Common myeloid progenitor, CD34-positive (primary cell): ENCODE data around the gene PAXX.

Source experiments
- CTCF ChIA-PET: fragments of 350-600 bp; sonication (Branson Sonifier 250); formaldehyde crosslinking; loops from one replicate; lab custom pipeline; 2021; ENCODE audit warnings: antibody characterized with exemption; lab: Charles Lee
- POLR2A ChIA-PET: fragments of 350-600 bp; sonication (Branson Sonifier 250); formaldehyde crosslinking; loops from one replicate; lab custom pipeline; 2021; ENCODE audit warnings: antibody characterized with exemption; lab: Charles Lee
- DNase-seq, 3 donors: peaks; one replicate each; pipeline versions ENCODE4 v3.0.0 to v3.0.0-alpha.2; 2013
- H3K27ac ChIP-seq, 2 experiments: 1 replicate in 1 of 2; 2 replicates in 1 of 2; pipeline ENCODE4 v1.7.0; 2013; ENCODE audit warnings: inconsistent platforms in 2 of 2, low read length in 2 of 2, mild to moderate bottlenecking in 2 of 2, low read depth in 1 of 2, moderate library complexity in 1 of 2; ENCODE audit not compliant: severe bottlenecking in 2 of 2, insufficient read depth in 1 of 2, poor library complexity in 1 of 2
- H3K27me3 ChIP-seq, 5 experiments: replicated peaks in 2 of 5; 1 replicate in 3 of 5; 2 replicates in 2 of 5; pipeline versions ENCODE4 v1.6.1 to v1.7.0; 2013; ENCODE audit warnings: low read length in 4 of 5, mild to moderate bottlenecking in 2 of 5, moderate library complexity in 2 of 5, inconsistent platforms in 1 of 5; ENCODE audit not compliant: insufficient read depth in 5 of 5, control insufficient read depth in 4 of 5
- H3K36me3 ChIP-seq, 4 experiments: 1 replicate in 2 of 4; 2 replicates in 2 of 4; pipeline versions ENCODE4 v1.6.1 to v1.7.0; 2013; ENCODE audit warnings: low read length in 3 of 4, control low read depth in 1 of 4, mild to moderate bottlenecking in 1 of 4; ENCODE audit not compliant: control insufficient read depth in 4 of 4, insufficient read depth in 4 of 4
- H3K4me1 ChIP-seq, 4 experiments: 1 replicate in 3 of 4; 2 replicates in 1 of 4; pipeline versions ENCODE4 v1.6.1 to v1.7.1; 2013; ENCODE audit warnings: low read length in 3 of 4, mild to moderate bottlenecking in 3 of 4, control low read depth in 1 of 4, inconsistent platforms in 1 of 4, moderate library complexity in 1 of 4; ENCODE audit not compliant: control insufficient read depth in 4 of 4, insufficient read depth in 4 of 4; ENCODE audit errors: control extremely low read depth in 1 of 4
- H3K4me3 ChIP-seq, 7 experiments: 1 replicate in 4 of 7; 2 replicates in 3 of 7; pipeline versions ENCODE4 v1.5.1 to v1.7.0; 2013; ENCODE audit warnings: mild to moderate bottlenecking in 7 of 7, low read length in 6 of 7, moderate library complexity in 6 of 7, inconsistent platforms in 2 of 7, low read depth in 2 of 7, control low read depth in 1 of 7; ENCODE audit not compliant: insufficient read depth in 4 of 7, control insufficient read depth in 1 of 7; ENCODE audit errors: extremely low read depth in 1 of 7
- H3K9me3 ChIP-seq, 5 experiments: 1 replicate in 4 of 5; 2 replicates in 1 of 5; pipeline versions ENCODE4 v1.6.1 to v1.7.1; 2013; ENCODE audit warnings: low read length in 4 of 5, mild to moderate bottlenecking in 2 of 5, inconsistent platforms in 1 of 5, low read depth in 1 of 5, moderate library complexity in 1 of 5; ENCODE audit not compliant: control insufficient read depth in 4 of 5, insufficient read depth in 2 of 5; ENCODE audit errors: control extremely low read depth in 1 of 5
- WGBS: methylation state at CpG from one replicate; pipeline ENCODE4 v1.1.5; 2013; ENCODE audit not compliant: insufficient coverage; 5-methylcytosine and 5-hydroxymethylcytosine counted together

PAXX gene

GRCh38 chr9:136949817-136950655 is 42.2 kb upstream of the PAXX start:
- Histone ChIP-seq H3K4me1 (peaks cover 0 to 22% (median 17%) of the 10 kb centered on the region in 4 experiments), H3K27ac (peak overlapping the region; percentile 46 to 84), H3K27me3 (no peaks in the 10 kb centered on the region), H3K36me3 (no peaks in the 10 kb centered on the region), H3K4me3 (peak overlapping the region; percentile 29 to 73 (median 68)), H3K9me3 (no peaks in the 10 kb centered on the region)
- ChIA-PET POLR2A (no interaction called here), CTCF (interaction anchor here (1.1 to 1.8 kb wide), 2 partner anchors 53 to 84 kb away, joined by 3 to 4 read pairs; no protein-coding TSS in a partner anchor)
- WGBS, result 1% methylated on average over 51 of the region's 63 CpGs
- peak; percentile 94 to 96 (median 94) for DNase-seq

- H3K27me3 ChIP-seq, result no peaks in the 10 kb centered on the region
- no peaks in the 10 kb centered on the region for H3K9me3 ChIP-seq
- WGBS, result 51% methylated on average over 5 of the region's 9 CpGs
- POLR2A ChIA-PET, result no interaction called here
- no peaks in the 10 kb centered on the region for H3K36me3 ChIP-seq
- H3K4me1 ChIP-seq, result peaks cover 0 to 22% (median 14%) of the 10 kb centered on the region in 4 experiments
- no peak for DNase-seq
- peak overlapping the region; percentile 46 to 84 for H3K27ac ChIP-seq
- peak overlapping the region; percentile 29 to 73 (median 68) for H3K4me3 ChIP-seq
- CTCF ChIA-PET, result interaction anchor here (0.7 to 1.8 kb wide), 4 partner anchors 45 to 83 kb away, joined by 3 to 4 read pairs (median 3); partner anchors contain the start of gene CLIC3
These were observed 41.5 kb upstream of the PAXX start for GRCh38 chr9:136950656-136951276.

GRCh38 chr9:136951541-136952320 is 40.5 kb upstream of the PAXX start, which contains the start of gene LCN12:
LCN12 (plus strand) TSS chr9:136952273; CDS start chr9:136952328, 55 bp downstream.
- no peak within 1 kb of the TSS for H3K27ac ChIP-seq
- H3K4me3 ChIP-seq, result no peak within 1 kb of the TSS
- no peak for DNase-seq
- H3K9me3 ChIP-seq, result no peaks in the 10 kb centered on the region
- H3K27me3 ChIP-seq, result no peaks in the 10 kb centered on the region
- POLR2A ChIA-PET, result no interaction called here
- H3K36me3 ChIP-seq, result no peaks in the 10 kb centered on the region
- H3K4me1 ChIP-seq, result peaks cover 0 to 22% (median 14%) of the 10 kb centered on the region in 4 experiments
- CTCF ChIA-PET, result interaction anchor here (0.7 to 1.8 kb wide), 5 partner anchors 44 to 83 kb away, joined by 3 to 4 read pairs (median 3); partner anchors contain the start of gene CLIC3
- WGBS, result 93% methylated on average over 13 of the region's 14 CpGs

- no peak for DNase-seq
- no peaks in the 10 kb centered on the region for H3K36me3 ChIP-seq
- WGBS, result 96% methylated on average over 4 of the region's 15 CpGs
- CTCF ChIA-PET, result interaction anchor here (1.0 to 1.8 kb wide), 3 partner anchors 44 to 82 kb away, joined by 3 read pairs; partner anchors contain the start of gene CLIC3
- no peak overlapping the region for H3K4me3 ChIP-seq
- H3K27ac ChIP-seq, result no peak overlapping the region
- H3K9me3 ChIP-seq, result no peaks in the 10 kb centered on the region
- peaks cover 0 to 22% (median 14%) of the 10 kb centered on the region in 4 experiments for H3K4me1 ChIP-seq
- no peaks in the 10 kb centered on the region for H3K27me3 ChIP-seq
- POLR2A ChIA-PET, result interaction anchor here (0.6 kb wide), 1 partner anchor 177 kb away, joined by 3 read pairs; no protein-coding TSS in a partner anchor
These were observed 39.8 kb upstream of the PAXX start for GRCh38 chr9:136952321-136952850.

- H3K9me3 ChIP-seq, result no peaks in the 10 kb centered on the region
- WGBS, result 96% methylated on average over 42 of the region's 44 CpGs
- POLR2A ChIA-PET, result interaction anchor here (0.6 kb wide), 1 partner anchor 177 kb away, joined by 3 read pairs; no protein-coding TSS in a partner anchor
These were observed 39.1 kb upstream of the PAXX start for GRCh38 chr9:136952876-136953770.

More at GRCh38 chr9:136952876-136953770, 39.1 kb upstream of the PAXX start:
- Histone ChIP-seq H3K27me3 (no peaks in the 10 kb centered on the region), H3K4me3 (no peak overlapping the region), H3K36me3 (no peaks in the 10 kb centered on the region), H3K4me1 (peaks cover 0 to 16% (median 13%) of the 10 kb centered on the region in 4 experiments), H3K27ac (no peak overlapping the region)
- no peak for DNase-seq
- CTCF ChIA-PET, result interaction anchor here (1.0 kb wide), 2 partner anchors 43 to 76 kb away, joined by 3 read pairs; partner anchors contain the start of gene CLIC3
